ENCODE measurements around the gene ZFP69B.
A peak's percentile ranks its signal among the peaks of the same experiment; 100 is the strongest.
"Not testable (repeated sequence)": the region's sequence is repeated elsewhere in the genome, so short reads cannot be mapped to it uniquely, and the experiment has no call there.

ZFP69B gene

GRCh38 chr1:40475268-40475667 is 25.0 kb downstream of the ZFP69B start:
- DNase-seq (ENCODE audit: extremely low spot score), result no peak
- POLR2A ChIA-PET, result interaction anchor here (1.8 kb wide), 1 partner anchor 25 kb away, joined by 5 read pairs; the partner anchor contains the start of gene ZFP69B
- no peak for TF ChIP-seq FOXA1 (IDR thresholded peaks at IDR 0.05)
- TF ChIP-seq SP1 (IDR thresholded peaks at IDR 0.05), result no peak
- TF ChIP-seq BHLHE40 (IDR thresholded peaks at IDR 0.05; ENCODE audit: borderline replicate concordance), result no peak
- no peak for TF ChIP-seq HDGF (IDR thresholded peaks at IDR 0.05; ENCODE audit: borderline replicate concordance)
- no peak for TF ChIP-seq ARNT (IDR thresholded peaks at IDR 0.05)
- no peak for TF ChIP-seq LEF1 (IDR thresholded peaks at IDR 0.05; ENCODE audit: borderline replicate concordance)
- no peak for TF ChIP-seq ELF4 (IDR thresholded peaks at IDR 0.05)
- no peak for TF ChIP-seq TARDBP (IDR thresholded peaks at IDR 0.05)
- no peak for TF ChIP-seq SUZ12 (IDR thresholded peaks at IDR 0.05)
- TF ChIP-seq NFRKB (IDR thresholded peaks at IDR 0.05), result no peak
- no peak for TF ChIP-seq CTBP1 (IDR thresholded peaks at IDR 0.05; ENCODE audit: borderline replicate concordance)
- no peak for TF ChIP-seq FOXK2 (IDR thresholded peaks at IDR 0.05)
- CTCF ChIA-PET, result no interaction called here

DNA sequence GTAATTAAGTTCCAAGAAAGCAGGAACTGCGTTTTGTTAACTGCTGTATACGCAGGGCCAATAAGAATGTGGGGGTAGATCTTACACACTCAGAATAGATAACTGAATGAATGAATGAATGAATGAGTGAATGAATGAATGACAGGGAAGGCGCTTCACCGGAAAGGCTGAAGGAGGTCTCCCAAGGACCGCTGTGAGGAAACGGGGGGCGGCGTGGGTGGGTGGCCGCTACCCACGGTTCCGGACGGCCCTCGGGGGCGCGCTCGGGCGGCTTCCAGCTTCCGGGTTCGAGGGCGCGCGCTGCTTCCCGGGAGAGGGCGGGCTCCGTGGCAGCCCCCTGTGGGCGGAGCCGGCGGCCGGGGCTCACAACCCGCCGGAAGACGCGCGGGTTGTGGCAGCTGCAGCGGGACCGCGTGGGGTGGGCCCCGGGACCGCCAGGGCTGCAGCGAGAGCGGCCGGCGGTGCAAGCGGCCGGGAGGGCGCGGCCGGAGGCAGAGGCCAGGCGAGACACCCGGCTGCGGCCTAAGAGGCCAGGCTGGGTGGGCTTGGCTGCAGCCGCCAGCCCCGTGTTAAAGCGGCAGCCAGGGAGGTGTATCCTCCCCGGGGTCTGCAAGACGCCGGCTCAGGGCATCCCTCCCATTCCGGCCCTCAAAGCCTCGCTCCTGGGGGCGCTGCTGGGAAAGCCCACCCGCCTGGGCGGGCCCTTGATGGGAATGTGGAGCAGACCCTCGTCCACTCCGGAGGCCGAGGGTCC is 26.8 kb downstream of the ZFP69B start, which contains the start of gene ZFP69:
TSS of gene ZFP69 (plus strand) at position 367 of the 754 bp plus-strand sequence. CDS start 2,072 bp downstream, outside the sequence.
- ChIA-PET POLR2A (interaction anchor here (0.7 to 3.1 kb wide), 5 partner anchors 27 to 55 kb away, joined by 3 to 30 read pairs (median 10); partner anchors contain the start of genes EXO5, ZFP69B and ZNF684), CTCF (no interaction called here)
- TF ChIP-seq LEF1 (IDR thresholded peaks at IDR 0.05; ENCODE audit: borderline replicate concordance) (peak; percentile 62; the same call in 1 of the 2 replicates), ZNF384 (IDR thresholded peaks at IDR 0.05) (no peak), ELF4 (IDR thresholded peaks at IDR 0.05) (peak; percentile 56), L3MBTL2 (conservative IDR thresholded peaks at IDR 0.05) (0 out of 2 replicates have a peak, but pooled peaks have one; percentile 13), PKNOX1 (IDR thresholded peaks at IDR 0.05) (peak; percentile 42; the same call in 1 of the 2 replicates)

GRCh38 chr1:40477678-40478053 is 27.4 kb downstream of the ZFP69B start:
- TF ChIP-seq TARDBP (IDR thresholded peaks at IDR 0.05) (no peak), FOXA1 (IDR thresholded peaks at IDR 0.05) (no peak), PKNOX1 (IDR thresholded peaks at IDR 0.05) (no peak), ELF4 (IDR thresholded peaks at IDR 0.05) (no peak), FOXM1 (IDR thresholded peaks at IDR 0.05; ENCODE audit: borderline replicate concordance) (no peak), SP1 (IDR thresholded peaks at IDR 0.05) (no peak), FOXK2 (IDR thresholded peaks at IDR 0.05) (no peak), LEF1 (IDR thresholded peaks at IDR 0.05; ENCODE audit: borderline replicate concordance) (no peak), CTBP1 (IDR thresholded peaks at IDR 0.05; ENCODE audit: borderline replicate concordance) (no peak), NFRKB (IDR thresholded peaks at IDR 0.05) (no peak), HDGF (IDR thresholded peaks at IDR 0.05; ENCODE audit: borderline replicate concordance) (no peak), SUZ12 (IDR thresholded peaks at IDR 0.05) (no peak), L3MBTL2 (conservative IDR thresholded peaks at IDR 0.05) (no peak; the same call in 1 of the 2 replicates), ZNF384 (IDR thresholded peaks at IDR 0.05) (no peak), ARNT (IDR thresholded peaks at IDR 0.05) (no peak)
- DNase-seq (ENCODE audit: extremely low spot score), result peak; percentile 35
- ChIA-PET POLR2A (interaction anchor here (1.3 to 3.1 kb wide), 5 partner anchors 27 to 214 kb away, joined by 3 to 30 read pairs (median 10); partner anchors contain the start of genes EXO5, NFYC, ZFP69B and ZNF684), CTCF (no interaction called here)

More for the DNA sequence above, 26.8 kb downstream of the ZFP69B start, which contains the start of gene ZFP69:
- DNase-seq (ENCODE audit: extremely low spot score), result peak; percentile 89

DNA sequence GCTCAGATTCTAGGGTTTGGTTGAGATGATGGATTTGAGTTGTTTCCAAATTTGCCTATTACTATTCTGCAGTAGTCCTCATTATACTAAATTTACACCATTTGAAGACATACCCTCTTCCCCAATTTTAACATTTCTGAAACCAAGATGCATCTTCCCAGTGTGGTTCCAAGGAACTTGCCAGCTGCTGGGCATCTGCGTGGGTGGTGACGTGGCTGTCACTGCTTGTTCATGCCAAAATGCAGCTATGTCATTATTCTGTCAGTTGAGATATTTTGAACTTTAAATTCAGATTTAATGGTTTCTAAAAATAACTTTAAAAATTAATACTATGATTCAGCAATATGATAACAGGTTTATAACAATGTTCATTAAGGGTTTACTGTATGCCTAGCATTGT is 28.0 kb downstream of the ZFP69B start:
- TF ChIP-seq NFRKB (IDR thresholded peaks at IDR 0.05), result no peak
- TF ChIP-seq LEF1 (IDR thresholded peaks at IDR 0.05; ENCODE audit: borderline replicate concordance), result no peak
- no peak for TF ChIP-seq ELF4 (IDR thresholded peaks at IDR 0.05)
- TF ChIP-seq FOXM1 (IDR thresholded peaks at IDR 0.05; ENCODE audit: borderline replicate concordance), result no peak
- no peak for TF ChIP-seq SUZ12 (IDR thresholded peaks at IDR 0.05)
- no peak for DNase-seq (ENCODE audit: extremely low spot score)
- POLR2A ChIA-PET, result interaction anchor here (0.6 to 3.1 kb wide), 5 partner anchors 12 to 213 kb away, joined by 3 to 30 read pairs (median 4); partner anchors contain the start of genes EXO5, NFYC and ZFP69B
- CTCF ChIA-PET, result no interaction called here

DNA sequence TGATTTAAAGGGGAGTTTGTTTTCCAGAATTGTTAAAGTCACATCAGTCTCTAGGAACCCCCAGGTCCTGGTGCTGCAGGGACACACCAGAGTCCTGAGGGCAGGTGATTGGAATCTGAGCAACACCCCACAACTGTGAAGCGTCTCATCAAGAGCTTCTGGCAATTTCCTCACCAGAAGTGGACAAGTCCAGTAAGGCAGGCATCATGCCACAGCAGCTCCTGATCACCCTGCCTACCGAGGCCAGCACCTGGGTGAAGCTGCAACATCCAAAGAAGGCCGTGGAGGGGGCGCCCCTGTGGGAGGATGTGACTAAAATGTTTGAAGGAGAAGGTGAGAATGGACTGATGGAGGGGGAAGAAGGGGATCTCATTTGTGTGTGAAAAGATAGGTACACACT is 28.9 kb downstream of the ZFP69B start:
- ChIA-PET POLR2A (interaction anchor here (1.3 to 3.1 kb wide), 3 partner anchors 29 to 212 kb away, joined by 4 to 30 read pairs (median 10); partner anchors contain the start of genes EXO5, NFYC and ZFP69B), CTCF (no interaction called here)
- TF ChIP-seq ELF4 (IDR thresholded peaks at IDR 0.05) (no peak), SP1 (IDR thresholded peaks at IDR 0.05) (no peak), ARNT (IDR thresholded peaks at IDR 0.05) (no peak), TARDBP (IDR thresholded peaks at IDR 0.05) (no peak), FOXA1 (IDR thresholded peaks at IDR 0.05) (no peak), FOXM1 (IDR thresholded peaks at IDR 0.05; ENCODE audit: borderline replicate concordance) (no peak), LEF1 (IDR thresholded peaks at IDR 0.05; ENCODE audit: borderline replicate concordance) (no peak), HDGF (IDR thresholded peaks at IDR 0.05; ENCODE audit: borderline replicate concordance) (no peak), BHLHE40 (IDR thresholded peaks at IDR 0.05; ENCODE audit: borderline replicate concordance) (no peak)
- no peak for DNase-seq (ENCODE audit: extremely low spot score)

GRCh38 chr1:40495315-40495903 is 45.1 kb downstream of the ZFP69B start:
- ChIA-PET CTCF (no interaction called here), POLR2A (no interaction called here)
- DNase-seq (ENCODE audit: extremely low spot score), result no peak

DNA sequence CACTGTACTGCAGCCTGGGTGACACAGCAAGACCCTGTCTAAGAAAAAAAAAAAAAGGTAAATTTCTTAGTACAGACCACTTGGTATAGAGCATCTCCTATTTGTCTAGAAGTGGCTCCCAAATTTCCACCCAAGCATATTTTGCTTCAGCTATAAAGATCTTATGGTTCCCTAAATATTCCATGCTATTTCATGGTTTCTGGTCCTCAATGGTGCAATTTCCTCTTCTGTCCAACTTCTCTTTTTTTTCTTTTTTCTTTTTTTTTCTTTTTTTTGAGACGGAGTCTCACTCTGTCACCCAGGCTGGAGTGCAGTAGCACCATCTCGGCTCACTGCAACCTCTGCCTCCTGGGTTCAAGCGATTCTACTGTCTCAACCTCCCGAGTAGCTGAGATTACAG is 52.4 kb downstream of the ZFP69B start:
- POLR2A ChIA-PET; CTCF ChIA-PET; DNase-seq (ENCODE audit: extremely low spot score): not testable (repeated sequence)

More at GRCh38 chr1:40495315-40495903, 45.1 kb downstream of the ZFP69B start:
- TF ChIP-seq FOXA1 (IDR thresholded peaks at IDR 0.05) (no peak), ARNT (IDR thresholded peaks at IDR 0.05) (no peak), HDGF (IDR thresholded peaks at IDR 0.05; ENCODE audit: borderline replicate concordance) (no peak), L3MBTL2 (conservative IDR thresholded peaks at IDR 0.05) (no peak), CTBP1 (IDR thresholded peaks at IDR 0.05; ENCODE audit: borderline replicate concordance) (no peak), FOXK2 (IDR thresholded peaks at IDR 0.05) (no peak), PKNOX1 (IDR thresholded peaks at IDR 0.05) (no peak), LEF1 (IDR thresholded peaks at IDR 0.05; ENCODE audit: borderline replicate concordance) (no peak), TARDBP (IDR thresholded peaks at IDR 0.05) (no peak), FOXM1 (IDR thresholded peaks at IDR 0.05; ENCODE audit: borderline replicate concordance) (no peak), ELF4 (IDR thresholded peaks at IDR 0.05) (no peak), NFRKB (IDR thresholded peaks at IDR 0.05) (no peak), BHLHE40 (IDR thresholded peaks at IDR 0.05; ENCODE audit: borderline replicate concordance) (no peak)

Data from HEK293T (cell line).